ENCODE data around the gene TMEM256. TPM values are rescaled to one million over a fixed set of nuclear protein-coding genes. Genes with fewer than 3 reads are reported as not detected.

Gene TMEM256
- total RNA-seq, 3 donors from 2014 or later: 77.6 to 113 (median 92.3) TPM

- peak within 1 kb of the TSS in 1 of 2 donors; percentile 32 for H3K27ac ChIP-seq
- H3K4me1 ChIP-seq: no peaks in the 10 kb centered on the region
- no peaks in the 10 kb centered on the region for H3K36me3 ChIP-seq
- TF ChIP-seq POLR2A (IDR thresholded peaks at IDR 0.05) (no peak), CTCF (IDR thresholded peaks at IDR 0.05) (no peak), POLR2AphosphoS5 (IDR thresholded peaks at IDR 0.05) (no peak)
- H3K4me3 ChIP-seq: no peak within 1 kb of the TSS
- H3K9me3 ChIP-seq: no peaks in the 10 kb centered on the region
- DNase-seq (ENCODE audit: low spot score in 2 of 2): no peak
- intact Hi-C loops (cut with DNase I; ENCODE audit: low total_unique reads): no loop called here
- H3K27me3 ChIP-seq: no peaks in the 10 kb centered on the region
Observed at GRCh38 chr17:7419819-7420610, 16.1 kb upstream of the TMEM256 start, which contains the start of gene SPEM1. SPEM1 (plus strand) TSS chr17:7420324; CDS start chr17:7420385, 61 bp downstream.

- Histone ChIP-seq H3K36me3 (no peaks in the 10 kb centered on the region), H3K27me3 (no peaks in the 10 kb centered on the region), H3K27ac (peak overlapping the region in 1 of 2 donors; percentile 32), H3K4me1 (no peaks in the 10 kb centered on the region), H3K4me3 (no peak overlapping the region), H3K9me3 (no peaks in the 10 kb centered on the region)
- no peak for DNase-seq (ENCODE audit: low spot score in 2 of 2)
- no peak for TF ChIP-seq POLR2AphosphoS5 (IDR thresholded peaks at IDR 0.05)
- intact Hi-C loops (cut with DNase I; ENCODE audit: low total_unique reads): no loop called here
Observed at GRCh38 chr17:7418472-7419152, 14.7 kb upstream of the TMEM256 start.

- Histone ChIP-seq H3K27me3 (no peaks in the 10 kb centered on the region), H3K4me3 (no peak overlapping the region), H3K9me3 (no peaks in the 10 kb centered on the region), H3K4me1 (no peaks in the 10 kb centered on the region), H3K36me3 (no peaks in the 10 kb centered on the region), H3K27ac (no peak overlapping the region)
- intact Hi-C loops (cut with DNase I; ENCODE audit: low total_unique reads): no loop called here
- no peak for TF ChIP-seq POLR2AphosphoS5 (IDR thresholded peaks at IDR 0.05)
- no peak for TF ChIP-seq CTCF (IDR thresholded peaks at IDR 0.05)
- TF ChIP-seq POLR2A (IDR thresholded peaks at IDR 0.05): no peak
- no peak for DNase-seq (ENCODE audit: low spot score in 2 of 2)
Observed at GRCh38 chr17:7417056-7417655, 13.3 kb upstream of the TMEM256 start.

GRCh38 chr17:7416323-7416722, 12.4 kb upstream of the TMEM256 start:
- Histone ChIP-seq H3K4me3 (no peak overlapping the region), H3K4me1 (no peaks in the 10 kb centered on the region), H3K27ac (no peak overlapping the region), H3K9me3 (no peaks in the 10 kb centered on the region), H3K27me3 (no peaks in the 10 kb centered on the region), H3K36me3 (no peaks in the 10 kb centered on the region)
- TF ChIP-seq POLR2AphosphoS5 (IDR thresholded peaks at IDR 0.05) (no peak), CTCF (IDR thresholded peaks at IDR 0.05) (no peak), POLR2A (IDR thresholded peaks at IDR 0.05) (no peak)
- intact Hi-C loops (cut with DNase I; ENCODE audit: low total_unique reads): no loop called here
- no peak for DNase-seq (ENCODE audit: low spot score in 2 of 2)

- TF ChIP-seq POLR2A (IDR thresholded peaks at IDR 0.05): no peak
- no peak for TF ChIP-seq POLR2AphosphoS5 (IDR thresholded peaks at IDR 0.05)
- no peak for TF ChIP-seq CTCF (IDR thresholded peaks at IDR 0.05)
- H3K27me3 ChIP-seq: no peaks in the 10 kb centered on the region
- DNase-seq (ENCODE audit: low spot score in 2 of 2): no peak
- H3K4me3 ChIP-seq: no peak overlapping the region
- H3K36me3 ChIP-seq: no peaks in the 10 kb centered on the region
- intact Hi-C loops (cut with DNase I; ENCODE audit: low total_unique reads): no loop called here
- H3K4me1 ChIP-seq: no peaks in the 10 kb centered on the region
- no peak overlapping the region for H3K27ac ChIP-seq
- no peaks in the 10 kb centered on the region for H3K9me3 ChIP-seq
Observed at GRCh38 chr17:7415784-7416183, 11.9 kb upstream of the TMEM256 start.

Measured in breast epithelium (tissue), 4 donors.